ENCODE data around the gene COX8C.

GRCh38 chr14:93322929-93323599 is 23.9 kb upstream of the COX8C start:
- TF ChIP-seq, protein P1, sequence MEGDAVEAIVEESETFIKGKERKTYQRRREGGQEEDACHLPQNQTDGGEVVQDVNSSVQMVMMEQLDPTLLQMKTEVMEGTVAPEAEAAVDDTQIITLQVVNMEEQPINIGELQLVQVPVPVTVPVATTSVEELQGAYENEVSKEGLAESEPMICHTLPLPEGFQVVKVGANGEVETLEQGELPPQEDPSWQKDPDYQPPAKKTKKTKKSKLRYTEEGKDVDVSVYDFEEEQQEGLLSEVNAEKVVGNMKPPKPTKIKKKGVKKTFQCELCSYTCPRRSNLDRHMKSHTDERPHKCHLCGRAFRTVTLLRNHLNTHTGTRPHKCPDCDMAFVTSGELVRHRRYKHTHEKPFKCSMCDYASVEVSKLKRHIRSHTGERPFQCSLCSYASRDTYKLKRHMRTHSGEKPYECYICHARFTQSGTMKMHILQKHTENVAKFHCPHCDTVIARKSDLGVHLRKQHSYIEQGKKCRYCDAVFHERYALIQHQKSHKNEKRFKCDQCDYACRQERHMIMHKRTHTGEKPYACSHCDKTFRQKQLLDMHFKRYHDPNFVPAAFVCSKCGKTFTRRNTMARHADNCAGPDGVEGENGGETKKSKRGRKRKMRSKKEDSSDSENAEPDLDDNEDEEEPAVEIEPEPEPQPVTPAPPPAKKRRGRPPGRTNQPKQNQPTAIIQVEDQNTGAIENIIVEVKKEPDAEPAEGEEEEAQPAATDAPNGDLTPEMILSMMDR (IDR thresholded peaks at IDR 0.05), result no peak
- no peak for TF ChIP-seq POLR2A (IDR thresholded peaks at IDR 0.05)

All from suprapubic skin (tissue), 3 donors.